ENCODE data around the gene INPP5D. TPM values are rescaled to one million over a fixed set of nuclear protein-coding genes. Genes with fewer than 3 reads are reported as not detected.

Gene INPP5D
- polyA plus RNA-seq, 2 of the 4 experiments (the other 2 are of a cell fraction): 0.26 to 0.53 TPM

DNA sequence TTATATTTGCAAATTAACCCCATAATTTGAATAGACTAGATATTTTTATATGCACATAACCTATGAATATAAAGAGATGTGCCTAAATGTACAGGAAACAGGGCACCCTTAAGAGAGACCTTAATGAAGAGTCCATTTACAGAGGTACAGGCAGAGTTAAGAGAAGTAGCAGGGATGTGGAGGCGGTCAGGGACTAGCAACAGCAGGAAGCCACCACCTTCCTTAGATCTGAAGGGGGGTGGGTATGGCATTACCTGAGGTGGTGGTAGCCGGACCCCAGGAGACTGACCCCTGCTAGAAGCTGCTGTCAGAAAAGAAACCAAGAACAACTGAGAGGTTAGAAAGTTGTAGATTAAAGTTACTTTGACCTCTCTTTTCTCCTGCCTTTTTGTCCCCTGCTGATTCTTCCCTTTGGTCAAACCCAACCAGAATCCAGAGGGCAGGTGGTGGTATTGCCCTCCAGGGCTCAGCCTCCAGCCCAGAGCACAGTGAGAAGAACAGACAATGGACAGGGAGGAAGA is 166.4 kb downstream of the INPP5D start (continued):
- TF ChIP-seq, protein P1, sequence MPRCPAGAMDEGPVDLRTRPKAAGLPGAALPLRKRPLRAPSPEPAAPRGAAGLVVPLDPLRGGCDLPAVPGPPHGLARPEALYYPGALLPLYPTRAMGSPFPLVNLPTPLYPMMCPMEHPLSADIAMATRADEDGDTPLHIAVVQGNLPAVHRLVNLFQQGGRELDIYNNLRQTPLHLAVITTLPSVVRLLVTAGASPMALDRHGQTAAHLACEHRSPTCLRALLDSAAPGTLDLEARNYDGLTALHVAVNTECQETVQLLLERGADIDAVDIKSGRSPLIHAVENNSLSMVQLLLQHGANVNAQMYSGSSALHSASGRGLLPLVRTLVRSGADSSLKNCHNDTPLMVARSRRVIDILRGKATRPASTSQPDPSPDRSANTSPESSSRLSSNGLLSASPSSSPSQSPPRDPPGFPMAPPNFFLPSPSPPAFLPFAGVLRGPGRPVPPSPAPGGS (IDR thresholded peaks at IDR 0.05): no peak
- no peak for TF ChIP-seq ESRRA (IDR thresholded peaks at IDR 0.05; ENCODE audit: borderline replicate concordance, low read length)
- no peak for TF ChIP-seq HDAC2 (IDR thresholded peaks at IDR 0.05)
- TF ChIP-seq MAFK (IDR thresholded peaks at IDR 0.05; ENCODE audit: partially characterized antibody): no peak
- TF ChIP-seq SMC3 (IDR thresholded peaks at IDR 0.05): no peak
- TF ChIP-seq HEYL (CRISPR knock-in tag; IDR thresholded peaks at IDR 0.05): no peak
- TF ChIP-seq POLR2AphosphoS2 (conservative IDR thresholded peaks at IDR 0.05; ENCODE audit: low read length): no peak

DNA sequence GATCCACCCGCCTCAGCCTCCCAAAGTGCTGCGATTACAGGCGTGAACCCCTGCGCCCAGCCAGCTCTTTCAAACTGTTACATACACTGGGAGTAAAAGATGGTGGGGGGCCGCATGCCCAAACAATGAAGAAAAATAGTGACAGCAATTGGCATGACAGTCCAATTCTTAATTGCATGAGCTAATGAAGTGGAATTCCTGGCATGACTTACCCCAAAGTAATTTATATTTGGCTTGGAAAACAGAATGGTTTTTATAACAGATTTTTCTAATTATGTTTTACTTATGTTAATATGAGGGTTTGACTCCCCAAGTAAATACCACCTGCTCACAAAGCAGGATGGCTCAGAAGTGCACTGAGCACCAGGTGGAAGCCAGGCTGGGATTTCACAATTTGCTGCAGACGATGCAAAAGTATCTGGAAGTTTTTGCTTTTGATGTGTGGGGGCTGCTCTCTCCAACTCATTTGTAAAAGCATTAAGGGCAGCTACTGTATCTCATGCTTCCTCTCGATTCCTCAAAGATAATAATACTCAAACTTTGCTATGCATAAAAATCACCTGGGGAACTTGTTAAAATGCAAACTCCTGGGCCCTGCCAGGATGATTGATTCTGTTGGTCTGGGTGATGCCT is 167.3 kb downstream of the INPP5D start:
- FAIRE-seq (no peak), DNase-seq (ENCODE audit: low read depth in 1 of 2, low spot score in 1 of 2) (no peak), ATAC-seq (no peak)
- no peak overlapping the region for H3K4me2 ChIP-seq
- no peaks in the 10 kb centered on the region for H3K9me3 ChIP-seq
- H3K4me1 ChIP-seq: no peaks in the 10 kb centered on the region
- no peak overlapping the region for H3K27ac ChIP-seq
- TF ChIP-seq, protein P2, sequence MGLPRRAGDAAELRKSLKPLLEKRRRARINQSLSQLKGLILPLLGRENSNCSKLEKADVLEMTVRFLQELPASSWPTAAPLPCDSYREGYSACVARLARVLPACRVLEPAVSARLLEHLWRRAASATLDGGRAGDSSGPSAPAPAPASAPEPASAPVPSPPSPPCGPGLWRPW (IDR thresholded peaks at IDR 0.05): no peak
- TF ChIP-seq KDM1A (IDR thresholded peaks at IDR 0.05; ENCODE audit: low read depth): no peak
- TF ChIP-seq MAZ (IDR thresholded peaks at IDR 0.05; ENCODE audit: borderline replicate concordance, low read depth, low read length): no peak
- TF ChIP-seq RARB (CRISPR knock-in tag; IDR thresholded peaks at IDR 0.05): no peak
- no peak for TF ChIP-seq RAD21 (conservative IDR thresholded peaks at IDR 0.05 in 1 of 2, IDR thresholded peaks at IDR 0.05 in 1 of 2)
- TF ChIP-seq RFX5 (IDR thresholded peaks at IDR 0.05): no peak
- no peak for TF ChIP-seq CHD4 (IDR thresholded peaks at IDR 0.05; ENCODE audit: borderline replicate concordance)
- TF ChIP-seq, protein P3, sequence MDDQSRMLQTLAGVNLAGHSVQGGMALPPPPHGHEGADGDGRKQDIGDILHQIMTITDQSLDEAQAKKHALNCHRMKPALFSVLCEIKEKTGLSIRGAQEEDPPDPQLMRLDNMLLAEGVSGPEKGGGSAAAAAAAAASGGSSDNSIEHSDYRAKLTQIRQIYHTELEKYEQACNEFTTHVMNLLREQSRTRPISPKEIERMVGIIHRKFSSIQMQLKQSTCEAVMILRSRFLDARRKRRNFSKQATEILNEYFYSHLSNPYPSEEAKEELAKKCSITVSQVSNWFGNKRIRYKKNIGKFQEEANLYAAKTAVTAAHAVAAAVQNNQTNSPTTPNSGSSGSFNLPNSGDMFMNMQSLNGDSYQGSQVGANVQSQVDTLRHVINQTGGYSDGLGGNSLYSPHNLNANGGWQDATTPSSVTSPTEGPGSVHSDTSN (IDR thresholded peaks at IDR 0.05): no peak
- no peak for TF ChIP-seq CEBPB (IDR thresholded peaks at IDR 0.05)
- no peak for TF ChIP-seq HEYL (CRISPR knock-in tag; IDR thresholded peaks at IDR 0.05)
- TF ChIP-seq NPAS2 (CRISPR knock-in tag; IDR thresholded peaks at IDR 0.05; ENCODE audit: borderline replicate concordance): no peak
- TF ChIP-seq, protein P4, sequence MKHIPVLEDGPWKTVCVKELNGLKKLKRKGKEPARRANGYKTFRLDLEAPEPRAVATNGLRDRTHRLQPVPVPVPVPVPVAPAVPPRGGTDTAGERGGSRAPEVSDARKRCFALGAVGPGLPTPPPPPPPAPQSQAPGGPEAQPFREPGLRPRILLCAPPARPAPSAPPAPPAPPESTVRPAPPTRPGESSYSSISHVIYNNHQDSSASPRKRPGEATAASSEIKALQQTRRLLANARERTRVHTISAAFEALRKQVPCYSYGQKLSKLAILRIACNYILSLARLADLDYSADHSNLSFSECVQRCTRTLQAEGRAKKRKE (CRISPR knock-in tag; IDR thresholded peaks at IDR 0.05; ENCODE audit: low read depth): no peak
- TF ChIP-seq EHF (CRISPR knock-in tag; IDR thresholded peaks at IDR 0.05): no peak
- TF ChIP-seq BHLHE40 (IDR thresholded peaks at IDR 0.05; ENCODE audit: low read depth, low read length): no peak
- ChIA-PET CTCF (no interaction called here), POLR2A (no interaction called here)
- no peak overlapping the region for H3K4me3 ChIP-seq
- 74% methylated on average over 5 of the region's 7 CpGs for WGBS (ENCODE audit: missing lambda C conversion rate)

DNA sequence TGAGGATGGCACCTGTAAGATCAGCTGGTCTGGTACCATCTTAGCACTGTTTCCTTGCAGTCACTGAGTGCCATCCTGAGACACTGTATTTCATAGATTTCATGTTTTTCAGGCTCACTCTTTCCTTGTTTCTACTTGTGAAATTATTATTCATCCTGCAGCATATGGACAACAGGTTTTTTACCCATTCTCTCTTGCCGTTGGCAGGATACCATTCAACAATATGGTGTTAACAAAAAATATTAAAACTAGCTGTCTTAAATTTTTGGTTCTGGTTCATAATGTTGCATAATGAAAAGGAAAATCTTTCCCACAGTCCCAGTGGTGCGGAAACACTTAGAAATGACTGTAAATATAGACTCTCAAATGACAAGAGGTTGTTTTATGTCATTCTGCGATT is 168.2 kb downstream of the INPP5D start:
- 74% methylated on average over 3 of the region's 3 CpGs for WGBS (ENCODE audit: missing lambda C conversion rate)
- CTCF ChIA-PET: no interaction called here
- no peaks in the 10 kb centered on the region for H3K4me1 ChIP-seq
- no peak for TF ChIP-seq ZSCAN20 (CRISPR knock-in tag; IDR thresholded peaks at IDR 0.05)
- DNase-seq (ENCODE audit: low read depth in 1 of 2, low spot score in 1 of 2) (no peak), FAIRE-seq (no peak), ATAC-seq (no peak)
- POLR2A ChIA-PET: no interaction called here
- no peaks in the 10 kb centered on the region for H3K9me3 ChIP-seq
- no peak overlapping the region for H3K4me2 ChIP-seq
- H3K27ac ChIP-seq: no peak overlapping the region
- no peak overlapping the region for H3K4me3 ChIP-seq

Data from A549 (cell line).